GM21360 (cell line): ENCODE measurements around the gene DIP2B.
"Not testable (repeated sequence)": the region's sequence is repeated elsewhere in the genome, so short reads cannot be mapped to it uniquely, and the experiment has no call there.

Experiments used
- ATAC-seq: cut with Tn5 transposase; IDR thresholded peaks from one replicate; pipeline ENCODE4 v1.9.1; 2021; ENCODE audit warnings: mild to moderate bottlenecking, moderate library complexity; ENCODE audit not compliant: unreplicated experiment

The DIP2B gene

DNA sequence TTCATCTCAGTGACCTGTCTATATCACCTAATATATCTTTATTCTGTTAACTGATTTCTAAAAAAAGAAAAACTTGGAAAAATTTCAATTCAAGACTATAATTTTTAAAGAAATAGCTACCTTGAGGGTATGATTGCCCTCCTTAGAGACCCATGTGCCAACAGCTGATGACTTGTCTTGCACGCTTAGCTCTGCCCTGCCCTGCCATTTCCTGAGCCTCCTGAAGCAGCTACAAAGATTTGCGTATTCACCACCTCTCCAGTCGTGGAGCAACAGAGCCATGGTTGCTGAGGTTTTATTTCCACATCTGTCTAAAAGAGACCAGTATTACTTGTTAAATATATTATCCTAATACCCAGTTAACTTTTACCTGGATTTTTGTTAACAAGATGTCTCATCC is 167.4 kb downstream of the DIP2B start:
- no peak for ATAC-seq

DNA sequence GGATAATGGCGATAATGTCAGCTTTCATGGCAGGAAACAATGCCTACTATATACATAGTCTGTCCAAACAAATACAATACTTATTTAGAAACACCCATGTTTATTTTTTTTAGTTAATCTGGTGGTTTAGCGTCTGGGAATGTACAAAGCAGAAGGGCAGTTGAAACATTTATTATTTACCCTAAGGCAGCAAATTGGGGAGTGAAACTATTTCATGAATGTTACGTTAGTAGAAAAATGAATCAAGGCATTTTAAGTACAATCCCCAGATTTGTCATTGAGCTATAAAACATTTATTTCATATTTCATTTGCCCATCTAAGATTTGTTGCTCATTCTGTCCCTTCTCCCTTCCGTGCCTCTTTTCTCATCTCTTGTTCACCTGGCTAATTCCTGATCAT is 172.0 kb downstream of the DIP2B start:
- no peak for ATAC-seq

DNA sequence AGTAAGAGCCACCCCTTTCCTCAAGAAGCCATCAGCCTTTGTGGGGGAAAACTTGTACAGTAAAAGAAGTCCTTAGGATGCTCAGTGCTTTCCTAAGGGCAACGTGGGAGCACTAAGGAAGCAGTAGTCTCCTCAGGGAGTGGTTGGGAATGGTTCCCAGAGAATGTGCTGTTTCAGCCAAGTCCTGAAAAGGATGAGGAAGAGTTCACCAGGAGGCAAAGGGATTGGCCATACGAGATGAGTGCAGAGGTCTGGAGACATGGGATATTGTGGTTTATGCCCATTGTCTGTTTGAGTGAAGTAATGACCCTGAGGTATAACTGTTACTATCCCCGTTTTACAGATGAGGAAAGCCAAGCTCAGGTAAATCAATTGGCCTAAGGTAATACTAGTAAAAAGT is 173.1 kb downstream of the DIP2B start:
- no peak for ATAC-seq

DNA sequence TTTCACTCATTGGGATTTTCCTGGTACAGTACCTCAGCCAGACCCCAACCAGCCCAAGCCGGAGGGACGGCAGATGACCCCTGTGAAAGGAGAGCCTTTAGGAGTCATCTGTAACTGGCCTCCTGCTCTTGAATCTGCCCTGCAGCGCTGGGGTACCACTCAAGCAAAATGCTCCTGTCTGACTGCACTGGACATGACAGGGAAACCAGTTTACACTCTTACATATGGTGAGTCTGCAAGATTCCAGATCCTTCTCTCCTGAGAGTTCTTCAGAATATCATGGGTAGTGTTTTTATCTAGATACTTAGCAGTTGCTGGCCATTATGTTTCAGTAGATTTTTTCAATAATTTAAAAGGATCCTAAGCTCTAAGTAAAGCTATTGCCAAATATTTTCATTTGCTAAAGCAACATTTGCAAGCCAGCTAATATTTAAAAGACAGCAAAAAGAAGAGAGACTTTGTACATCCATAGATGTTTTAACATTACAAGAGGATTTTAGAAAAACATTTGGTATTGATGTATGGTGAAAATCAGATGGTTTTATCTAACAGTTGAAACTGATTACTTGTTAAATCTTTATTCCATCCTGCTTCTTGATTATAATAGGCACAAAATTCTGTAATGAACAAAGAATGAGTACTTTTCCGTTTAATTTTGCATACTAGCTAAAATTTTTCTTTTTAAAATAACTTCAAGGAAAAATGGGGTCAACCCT is 174.0 kb downstream of the DIP2B start:
- ATAC-seq = no peak

DNA sequence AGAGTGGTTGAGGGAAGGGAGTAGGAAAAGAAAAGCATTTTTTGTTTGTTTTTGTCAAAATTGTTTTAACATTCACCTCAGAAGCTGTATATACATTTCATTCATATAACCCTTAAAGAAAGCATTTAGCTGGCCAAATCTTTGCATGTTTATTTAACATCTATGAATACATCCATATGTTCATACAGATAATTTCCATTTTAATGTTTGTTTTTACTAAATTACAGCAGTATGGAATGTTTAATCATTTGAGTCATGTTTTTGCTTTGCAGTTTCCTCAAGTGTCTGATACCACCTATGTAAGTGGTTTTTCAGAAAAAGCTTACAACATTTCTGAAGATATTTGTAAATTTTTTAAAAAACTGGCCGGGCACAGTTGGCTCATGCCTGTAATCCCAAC is 174.8 kb downstream of the DIP2B start:
- no peak for ATAC-seq

DNA sequence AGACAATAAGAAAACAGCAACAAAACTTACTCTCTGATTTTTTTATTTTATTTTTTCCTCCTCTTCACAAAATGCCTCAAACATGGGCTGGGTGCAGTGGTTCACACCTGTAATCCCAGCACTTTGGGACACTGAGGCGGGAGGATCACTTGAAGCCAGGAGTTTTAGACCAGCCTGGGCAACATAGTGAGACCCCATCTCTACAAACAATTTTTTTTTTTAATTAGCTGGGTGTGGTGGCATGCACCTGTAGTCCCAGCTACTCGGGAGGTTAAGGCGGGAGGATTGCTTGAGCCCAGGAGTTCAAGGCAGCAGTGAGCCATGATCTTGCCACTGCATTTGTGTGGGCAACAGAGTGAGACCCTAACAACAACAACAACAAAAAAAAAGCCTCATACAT is 176.3 kb downstream of the DIP2B start:
- ATAC-seq = not testable (repeated sequence)

DNA sequence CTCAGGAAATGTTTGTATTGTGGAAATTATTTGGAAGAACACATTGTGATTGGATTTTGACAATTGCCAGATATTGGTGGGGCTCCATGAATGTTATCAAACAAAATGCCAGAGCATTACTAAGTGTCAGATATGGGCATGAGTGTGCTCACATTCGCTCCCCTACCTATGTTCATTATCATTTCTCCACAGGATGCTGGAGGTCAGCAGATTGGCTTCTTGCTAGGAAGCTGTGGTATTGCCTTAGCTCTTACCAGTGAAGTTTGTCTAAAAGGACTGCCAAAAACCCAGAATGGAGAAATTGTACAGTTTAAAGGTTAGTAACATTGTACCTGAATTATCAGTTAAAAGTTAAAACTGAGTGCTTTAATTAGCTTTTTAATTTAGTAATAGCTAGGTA is 180.9 kb downstream of the DIP2B start:
- no peak for ATAC-seq

DNA sequence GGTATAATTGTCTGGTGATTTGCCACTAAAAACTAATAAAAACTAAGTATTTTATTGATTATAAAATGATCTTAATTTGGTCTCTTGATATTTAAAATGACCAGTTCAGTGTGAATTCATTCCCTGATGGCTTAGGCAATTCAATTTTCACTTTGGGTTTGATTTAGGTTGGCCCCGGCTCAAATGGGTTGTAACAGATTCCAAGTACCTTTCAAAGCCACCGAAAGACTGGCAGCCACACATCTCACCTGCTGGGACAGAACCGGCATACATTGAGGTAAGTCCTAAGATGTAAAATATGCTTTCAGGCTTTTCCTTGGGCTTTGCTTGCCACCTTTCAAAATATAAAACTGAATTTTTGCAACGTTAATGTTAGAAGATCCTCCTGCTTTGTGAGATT is 181.6 kb downstream of the DIP2B start:
- ATAC-seq = no peak

DNA sequence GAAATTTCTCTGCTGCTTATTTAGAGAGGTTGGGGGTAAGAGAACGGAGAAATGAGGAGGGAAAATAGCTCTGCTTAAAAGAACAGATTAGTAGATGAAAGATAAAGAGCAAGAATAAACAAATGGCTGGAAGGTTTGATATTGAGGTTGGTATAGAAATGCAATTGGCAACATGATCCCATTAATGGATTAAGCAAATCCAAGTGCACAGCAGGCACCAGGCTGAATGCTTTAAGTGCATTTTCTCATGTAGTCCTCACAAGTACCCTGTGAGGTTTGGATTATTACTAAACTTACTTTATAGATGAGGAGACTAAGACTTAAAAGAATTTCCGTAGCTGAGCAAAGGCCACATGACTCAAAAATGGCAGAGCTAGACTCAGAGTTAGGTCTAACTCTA is 182.2 kb downstream of the DIP2B start:
- ATAC-seq = no peak

DNA sequence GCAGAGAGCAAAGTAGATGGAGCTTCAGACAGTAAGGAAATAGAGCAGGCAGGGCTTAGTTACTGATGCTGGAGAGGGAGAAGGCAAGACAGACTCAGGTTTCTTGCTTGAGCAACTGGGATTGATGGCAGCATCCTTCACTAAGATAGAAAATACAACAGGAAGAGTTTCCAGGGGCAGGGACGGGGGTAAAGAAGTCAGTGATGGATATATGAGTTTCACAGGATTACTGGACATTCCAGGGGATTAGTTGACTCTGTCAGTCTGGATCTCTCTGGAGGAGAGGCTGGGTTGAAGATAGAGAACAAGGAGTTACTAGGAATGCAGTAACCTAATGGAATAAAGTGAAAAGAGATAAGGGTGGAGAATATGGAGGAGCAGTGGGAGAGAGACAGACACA is 184.7 kb downstream of the DIP2B start:
- ATAC-seq = no peak

DNA sequence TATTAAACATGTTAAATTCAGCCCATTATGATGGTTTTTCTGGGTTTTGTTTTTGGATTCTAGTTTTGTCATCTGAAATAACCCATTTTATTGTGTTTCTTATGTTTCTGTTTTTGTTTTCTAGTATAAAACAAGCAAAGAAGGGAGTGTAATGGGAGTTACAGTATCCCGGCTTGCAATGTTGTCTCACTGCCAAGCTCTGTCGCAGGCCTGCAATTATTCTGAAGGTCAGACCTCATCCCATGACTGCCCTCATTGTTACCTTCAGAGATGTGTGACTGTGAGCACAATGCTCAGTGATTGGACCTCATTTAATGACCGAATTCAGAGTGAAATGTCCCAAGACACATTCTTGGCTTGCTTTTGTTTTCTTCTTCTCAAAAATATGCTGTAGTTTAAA is 186.1 kb downstream of the DIP2B start:
- no peak for ATAC-seq

DNA sequence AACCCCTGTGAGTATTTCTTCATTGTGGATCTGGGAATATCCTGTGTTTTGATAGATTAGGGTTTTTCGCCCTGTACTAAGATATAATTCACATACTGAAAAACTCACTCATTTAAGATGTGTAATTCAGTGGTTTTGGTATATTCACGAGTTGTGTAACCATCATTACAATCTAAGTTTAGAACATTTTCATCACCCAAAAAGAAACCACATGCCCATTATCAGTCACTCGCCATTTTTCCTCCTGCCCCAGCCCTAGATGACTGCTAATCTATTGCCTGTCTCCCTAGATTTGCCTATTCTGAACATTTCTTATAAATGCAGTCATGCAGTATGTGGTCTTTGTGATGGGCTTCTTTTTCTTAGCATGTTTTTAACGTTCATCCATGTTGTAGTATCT is 191.2 kb downstream of the DIP2B start:
- no peak for ATAC-seq

DNA sequence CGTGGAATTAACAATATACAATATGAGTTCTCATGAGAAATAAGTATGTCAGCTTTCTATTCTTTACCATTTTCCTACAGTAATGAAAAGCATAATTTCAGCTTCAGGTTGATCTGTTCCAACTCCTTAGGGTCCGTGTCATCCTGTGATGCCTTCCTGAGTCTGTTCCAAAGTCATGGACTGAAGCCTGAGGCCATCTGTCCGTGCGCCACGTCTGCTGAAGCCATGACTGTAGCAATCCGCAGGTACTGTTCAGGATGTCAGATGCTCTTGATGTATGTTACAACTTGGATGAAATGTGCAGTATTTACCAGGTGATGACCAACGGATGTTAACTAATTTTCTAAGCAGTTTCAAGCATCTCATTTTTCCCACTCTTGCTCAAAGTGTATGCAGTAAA is 192.1 kb downstream of the DIP2B start:
- no peak for ATAC-seq

DNA sequence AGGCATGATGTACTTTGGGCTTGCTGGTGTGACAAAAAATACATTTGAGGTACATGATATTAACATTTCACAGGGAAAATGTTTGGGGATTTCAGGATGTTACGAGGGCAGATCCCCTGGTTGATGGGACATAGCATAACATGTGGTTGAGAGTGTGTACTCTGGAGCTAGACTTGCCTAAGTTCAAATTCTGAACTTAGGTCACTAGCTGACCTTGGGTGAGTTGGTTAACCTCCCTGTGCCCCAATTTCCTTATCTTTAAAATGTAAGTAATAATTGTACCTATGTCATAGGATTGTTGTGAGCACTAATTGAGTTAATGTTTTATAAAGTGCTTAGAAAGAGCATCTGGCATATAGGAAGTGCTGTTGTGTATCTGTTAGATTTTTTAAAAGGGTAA is 194.4 kb downstream of the DIP2B start:
- ATAC-seq = no peak

DNA sequence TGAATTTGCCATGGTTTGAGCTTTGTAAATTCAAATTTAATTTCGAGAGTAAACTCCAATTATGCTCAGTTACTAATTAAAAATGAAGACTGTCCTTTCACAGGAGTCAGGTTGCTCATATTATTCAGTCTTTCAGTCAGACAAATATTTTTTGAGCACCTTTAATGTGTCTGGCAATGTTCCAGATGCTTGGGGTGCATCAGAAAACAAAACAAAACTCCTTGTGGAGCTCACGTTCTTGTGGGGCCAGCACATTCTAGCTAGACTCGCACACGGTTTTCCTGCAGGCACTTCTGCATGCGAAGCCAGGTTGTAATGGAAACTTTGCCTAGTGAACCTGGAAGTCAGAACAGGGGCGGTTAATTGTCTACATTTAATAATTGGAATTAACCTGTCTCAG is 195.2 kb downstream of the DIP2B start:
- no peak for ATAC-seq

DNA sequence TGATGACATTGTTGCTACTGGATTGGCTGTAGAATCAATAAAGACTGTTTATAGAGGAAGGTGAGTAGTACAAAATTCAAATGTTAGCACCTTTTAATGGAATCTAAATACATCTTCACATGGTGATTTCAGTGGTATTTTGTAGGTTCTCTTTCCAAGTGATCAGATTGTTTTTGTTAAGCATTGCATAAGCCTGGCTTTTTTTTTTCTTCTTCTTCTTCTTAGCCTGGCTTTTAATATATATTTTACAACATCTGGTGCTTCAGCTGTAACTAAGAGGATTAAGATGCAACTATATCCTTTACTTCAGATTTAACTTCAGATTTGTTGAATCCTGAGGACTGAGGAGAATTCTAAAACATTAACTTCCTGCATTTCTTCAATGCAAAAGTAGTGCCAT is 201.8 kb downstream of the DIP2B start:
- ATAC-seq = no peak

DNA sequence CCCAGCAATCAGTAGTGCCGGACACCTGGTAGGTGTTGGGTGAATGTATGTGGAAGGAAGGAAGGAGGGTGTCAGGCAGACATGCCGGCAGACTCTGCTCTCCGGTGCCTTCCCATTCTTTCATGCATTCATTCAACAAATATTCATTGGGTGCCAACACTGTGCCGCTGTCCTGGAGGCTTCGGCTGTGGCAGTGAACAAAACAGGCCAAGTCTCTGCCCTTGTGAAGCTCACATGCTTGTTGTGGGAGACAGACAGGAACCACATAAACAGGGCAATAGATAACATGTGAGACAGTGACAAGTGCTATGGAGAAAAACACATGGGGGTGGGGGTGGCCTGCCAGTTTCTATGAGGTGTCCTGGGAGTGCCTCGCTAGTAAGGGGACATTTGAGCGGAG is 202.6 kb downstream of the DIP2B start:
- ATAC-seq = no peak

DNA sequence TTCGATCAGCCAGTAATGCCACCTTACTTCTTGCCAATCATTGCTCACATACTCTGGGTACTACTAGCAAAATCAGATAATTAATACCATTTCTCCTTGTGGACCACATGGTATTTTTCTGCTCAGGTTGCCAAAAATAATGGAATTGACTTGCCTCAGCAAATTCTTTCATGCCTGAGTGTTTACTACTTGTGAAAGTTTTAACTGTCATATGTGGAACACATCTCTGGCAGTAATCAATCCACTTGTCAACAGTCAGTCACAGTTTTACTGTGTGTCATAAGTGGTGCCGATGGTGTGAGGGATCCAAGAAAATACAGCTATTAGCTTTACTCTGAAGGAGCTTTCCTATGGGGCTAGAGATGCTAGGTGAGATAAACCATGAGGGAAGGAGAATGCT is 203.8 kb downstream of the DIP2B start:
- no peak for ATAC-seq

DNA sequence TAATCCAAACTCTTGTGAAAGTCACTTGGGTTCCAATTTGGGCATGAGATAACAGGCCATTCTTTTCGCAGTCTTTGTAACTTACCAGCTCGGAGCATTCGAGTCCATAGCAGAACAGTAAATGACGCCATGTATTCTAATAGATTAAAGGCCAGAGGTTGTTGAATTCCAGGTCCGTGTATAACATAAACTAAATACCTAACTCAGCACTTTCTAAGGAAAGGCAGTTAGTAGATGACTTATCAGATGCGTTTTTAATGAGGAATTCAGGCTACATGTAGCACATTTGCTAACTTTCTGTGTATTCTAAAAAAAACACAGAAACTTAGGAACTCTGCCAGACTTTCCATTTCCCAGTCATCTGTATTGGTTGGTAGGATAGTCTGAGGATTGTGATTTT is 206.3 kb downstream of the DIP2B start:
- ATAC-seq = no peak

DNA sequence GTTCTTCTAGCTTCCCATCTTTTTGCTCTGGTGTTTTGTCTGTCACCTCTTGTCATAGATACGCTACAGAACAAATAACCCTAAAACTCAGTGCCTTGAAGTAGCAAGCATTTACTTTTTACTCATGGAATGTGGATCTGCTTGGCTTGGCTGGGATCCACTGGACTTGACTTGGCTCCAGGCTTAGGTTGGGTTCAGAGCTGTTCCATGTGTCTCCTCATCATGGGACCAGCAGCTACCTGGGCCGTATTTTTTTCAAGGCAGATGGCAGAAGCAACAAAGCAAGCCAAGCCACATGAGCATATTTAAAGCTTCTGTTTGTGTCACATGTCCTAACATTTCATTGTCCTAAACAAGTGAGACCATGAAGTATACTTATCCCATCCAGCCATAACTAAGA is 210.4 kb downstream of the DIP2B start:
- ATAC-seq = no peak

DNA sequence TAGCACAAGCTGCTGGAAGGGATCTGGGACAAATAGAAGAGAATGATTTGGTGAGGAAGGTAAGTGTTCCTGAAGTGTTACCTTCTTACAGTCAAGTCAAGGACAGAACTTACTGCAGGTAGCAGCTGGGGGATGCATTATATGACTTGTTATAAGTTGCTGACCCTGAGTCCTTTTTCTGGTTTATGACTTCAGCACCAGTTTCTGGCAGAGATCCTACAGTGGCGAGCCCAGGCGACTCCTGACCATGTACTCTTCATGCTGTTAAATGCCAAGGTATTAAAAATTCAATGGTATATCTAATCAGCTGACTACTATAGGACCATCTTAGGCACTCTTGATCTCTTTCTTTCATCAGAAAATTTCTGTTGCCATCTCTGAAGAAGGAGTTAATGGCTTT is 214.0 kb downstream of the DIP2B start:
- ATAC-seq = no peak

DNA sequence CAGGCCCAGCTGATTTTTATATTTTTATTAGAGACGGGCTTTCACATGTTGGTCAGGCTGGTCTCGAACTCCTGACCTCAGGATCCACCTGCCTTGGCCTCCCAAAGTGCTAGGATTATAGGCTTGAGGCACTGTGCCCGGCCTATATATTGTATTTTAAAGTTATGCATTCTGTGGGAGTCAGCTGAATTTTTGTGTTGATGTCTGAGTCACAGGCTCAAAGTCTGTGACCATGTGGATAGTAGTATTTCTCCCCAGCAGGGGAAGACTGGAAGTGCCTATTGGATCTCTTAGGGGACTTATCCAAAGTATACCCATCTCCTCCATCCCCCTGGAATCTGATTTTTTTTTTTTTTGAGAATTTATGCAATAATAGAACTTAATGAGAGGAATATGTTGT is 215.3 kb downstream of the DIP2B start:
- ATAC-seq = no peak

DNA sequence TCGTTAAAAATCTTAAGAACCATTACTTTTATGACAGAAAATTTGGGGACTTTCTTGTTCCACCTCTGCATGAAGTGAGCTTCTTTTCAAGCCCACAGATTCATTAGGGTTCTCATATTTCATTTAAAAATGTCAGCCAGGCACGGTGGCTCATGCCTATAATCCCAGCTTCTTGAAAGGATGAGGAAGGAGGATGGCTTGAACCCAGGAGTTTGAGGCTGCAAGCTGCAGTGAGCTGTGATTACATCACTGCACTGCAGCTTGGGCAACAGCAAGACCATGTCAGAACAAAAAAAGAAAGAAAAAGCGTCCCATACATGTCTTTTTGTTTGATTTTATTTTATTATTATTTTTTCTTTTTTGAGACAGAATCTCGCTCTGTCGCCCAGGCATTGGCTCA is 215.7 kb downstream of the DIP2B start:
- no peak for ATAC-seq

DNA sequence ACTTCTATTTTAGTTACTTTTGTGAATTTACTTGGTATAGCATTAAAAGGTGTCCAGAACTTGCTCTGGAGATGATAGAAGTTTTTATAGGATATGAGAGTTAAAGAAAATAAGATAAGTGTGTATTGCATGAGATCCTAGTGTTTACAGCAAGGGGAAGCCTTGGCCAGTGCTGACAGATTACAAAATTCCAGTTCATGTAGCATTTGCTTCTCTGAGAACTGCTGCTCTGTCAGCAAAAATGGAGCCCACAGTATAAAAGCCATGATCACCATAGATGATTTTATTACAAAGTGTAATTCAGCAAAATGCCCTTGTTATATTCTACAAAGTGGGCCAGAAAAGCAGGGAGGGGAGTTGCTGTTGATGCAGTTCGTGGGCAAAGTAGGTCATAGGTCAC is 219.1 kb downstream of the DIP2B start:
- ATAC-seq = no peak
